ENCODE data around the gene NTN5.

Gene NTN5

DNA sequence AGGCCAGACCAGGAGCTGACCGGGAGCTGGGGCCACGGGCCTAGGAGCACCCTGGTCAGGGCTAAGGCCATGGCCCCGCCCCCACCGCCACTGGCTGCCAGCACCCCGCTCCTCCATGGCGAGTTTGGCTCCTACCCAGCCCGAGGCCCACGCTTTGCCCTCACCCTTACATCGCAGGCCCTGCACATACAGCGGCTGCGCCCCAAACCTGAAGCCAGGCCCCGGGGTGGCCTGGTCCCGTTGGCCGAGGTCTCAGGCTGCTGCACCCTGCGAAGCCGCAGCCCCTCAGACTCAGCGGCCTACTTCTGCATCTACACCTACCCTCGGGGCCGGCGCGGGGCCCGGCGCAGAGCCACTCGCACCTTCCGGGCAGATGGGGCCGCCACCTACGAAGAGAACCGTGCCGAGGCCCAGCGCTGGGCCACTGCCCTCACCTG is 46.9 kb downstream of the NTN5 start:
- FAIRE-seq, result no peak
- no peak for DNase-seq (ENCODE audit: insufficient read length, low spot score)
- TF ChIP-seq TAF1 (IDR thresholded peaks at IDR 0.05; ENCODE audit: low read depth, low read length), result no peak
- TF ChIP-seq SPI1 (IDR thresholded peaks at IDR 0.05; ENCODE audit: low read depth, low read length), result no peak
- TF ChIP-seq POLR2AphosphoS5 (IDR thresholded peaks at IDR 0.05; ENCODE audit: low read depth, low read length), result no peak
- no peak for TF ChIP-seq POLR2A (IDR thresholded peaks at IDR 0.05; ENCODE audit: low read depth, low read length)
- TF ChIP-seq PAX5 (IDR thresholded peaks at IDR 0.05; ENCODE audit: insufficient read depth, low read length, severe bottlenecking), result no peak
- TF ChIP-seq POU2F2 (IDR thresholded peaks at IDR 0.05; ENCODE audit: low read depth, low read length), result no peak

DNA sequence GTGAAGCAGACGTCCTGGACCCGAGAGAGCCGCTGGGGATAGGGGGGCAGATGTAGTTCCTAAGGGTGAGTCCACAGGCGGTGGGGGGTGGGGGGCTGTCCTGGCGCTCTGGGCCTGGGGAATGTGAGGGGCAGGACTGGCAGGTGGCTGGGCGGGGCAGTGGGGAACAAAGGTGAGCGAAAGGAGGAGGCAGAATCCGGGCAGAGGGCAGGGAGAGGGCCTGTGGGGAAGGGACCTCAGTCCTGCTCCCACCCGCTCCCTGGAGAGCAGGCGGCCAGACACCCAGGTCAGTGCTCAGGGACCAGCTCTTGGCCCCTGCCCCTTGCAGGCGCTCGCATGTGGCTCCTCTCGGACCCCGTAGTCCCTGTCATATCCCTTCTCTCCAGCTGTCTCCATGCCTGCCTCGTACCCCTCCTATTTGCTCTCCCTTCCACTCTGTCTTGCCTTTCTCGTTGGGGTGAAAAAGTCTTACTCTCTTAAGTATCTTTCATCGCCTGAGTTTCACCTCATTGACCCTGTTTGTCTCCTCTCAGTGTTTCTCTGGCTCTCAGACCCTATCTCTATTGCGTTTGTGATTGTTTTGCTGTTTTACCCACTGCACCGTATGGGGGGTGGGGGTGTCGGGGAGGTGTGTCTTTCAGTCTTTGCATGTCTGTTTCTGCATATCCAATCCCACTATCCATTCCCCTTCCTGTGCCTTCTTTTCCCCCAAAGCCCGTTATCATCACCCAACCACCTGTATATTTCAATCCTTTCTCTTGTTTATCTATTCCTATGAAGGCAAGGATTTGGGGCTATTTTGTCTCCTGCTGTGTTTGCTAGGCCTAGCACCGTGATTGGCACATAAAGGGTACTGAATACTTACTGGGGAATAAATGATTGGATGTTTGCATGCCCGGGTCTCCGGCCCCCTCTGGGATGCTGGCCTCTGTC is 47.8 kb downstream of the NTN5 start:
- TF ChIP-seq TAF1 (IDR thresholded peaks at IDR 0.05; ENCODE audit: low read depth, low read length), result no peak
- no peak for TF ChIP-seq PAX5 (IDR thresholded peaks at IDR 0.05; ENCODE audit: insufficient read depth, low read length, severe bottlenecking)
- TF ChIP-seq POLR2A (IDR thresholded peaks at IDR 0.05; ENCODE audit: low read depth, low read length), result no peak
- TF ChIP-seq POU2F2 (IDR thresholded peaks at IDR 0.05; ENCODE audit: low read depth, low read length), result no peak
- TF ChIP-seq SPI1 (IDR thresholded peaks at IDR 0.05; ENCODE audit: low read depth, low read length), result no peak
- TF ChIP-seq POLR2AphosphoS5 (IDR thresholded peaks at IDR 0.05; ENCODE audit: low read depth, low read length), result no peak
- FAIRE-seq (no peak), DNase-seq (ENCODE audit: insufficient read length, low spot score) (no peak)

DNA sequence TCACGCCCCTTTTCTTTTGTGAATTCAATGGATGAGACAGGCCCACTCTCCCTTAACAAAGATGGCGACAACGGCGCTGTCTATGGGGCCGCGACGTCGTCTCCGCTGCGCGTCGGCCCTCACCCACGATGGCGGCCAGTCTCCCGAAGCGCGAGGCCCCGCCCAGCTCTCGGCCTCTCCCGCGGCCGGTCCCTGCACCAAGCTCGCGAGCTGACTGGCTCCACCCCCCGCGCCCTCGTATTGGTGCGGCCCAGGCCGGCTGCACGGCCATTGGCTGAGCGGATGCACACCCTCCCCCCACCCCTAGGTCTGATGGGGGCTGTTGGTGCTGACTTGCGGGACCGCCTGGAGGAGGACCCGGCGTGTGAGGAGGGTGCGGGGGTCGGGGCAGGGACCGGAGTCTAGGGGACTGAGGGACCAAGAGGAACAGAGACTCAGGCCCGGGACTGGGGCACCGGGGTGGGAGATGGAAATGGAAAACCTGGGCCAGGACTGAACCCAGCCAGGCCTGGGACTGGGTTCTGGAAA is 48.7 kb downstream of the NTN5 start:
- TF ChIP-seq PAX5 (IDR thresholded peaks at IDR 0.05; ENCODE audit: insufficient read depth, low read length, severe bottlenecking) (no peak), SPI1 (IDR thresholded peaks at IDR 0.05; ENCODE audit: low read depth, low read length) (no peak), POLR2AphosphoS5 (IDR thresholded peaks at IDR 0.05; ENCODE audit: low read depth, low read length) (peak; percentile 54; the same call in 1 of the 2 replicates), POU2F2 (IDR thresholded peaks at IDR 0.05; ENCODE audit: low read depth, low read length) (no peak), POLR2A (IDR thresholded peaks at IDR 0.05; ENCODE audit: low read depth, low read length) (peak; percentile 55; the same call in 1 of the 2 replicates), TAF1 (IDR thresholded peaks at IDR 0.05; ENCODE audit: low read depth, low read length) (no peak)
- DNase-seq (ENCODE audit: insufficient read length, low spot score) (peak; percentile 98), FAIRE-seq (peak; percentile 99)

DNA sequence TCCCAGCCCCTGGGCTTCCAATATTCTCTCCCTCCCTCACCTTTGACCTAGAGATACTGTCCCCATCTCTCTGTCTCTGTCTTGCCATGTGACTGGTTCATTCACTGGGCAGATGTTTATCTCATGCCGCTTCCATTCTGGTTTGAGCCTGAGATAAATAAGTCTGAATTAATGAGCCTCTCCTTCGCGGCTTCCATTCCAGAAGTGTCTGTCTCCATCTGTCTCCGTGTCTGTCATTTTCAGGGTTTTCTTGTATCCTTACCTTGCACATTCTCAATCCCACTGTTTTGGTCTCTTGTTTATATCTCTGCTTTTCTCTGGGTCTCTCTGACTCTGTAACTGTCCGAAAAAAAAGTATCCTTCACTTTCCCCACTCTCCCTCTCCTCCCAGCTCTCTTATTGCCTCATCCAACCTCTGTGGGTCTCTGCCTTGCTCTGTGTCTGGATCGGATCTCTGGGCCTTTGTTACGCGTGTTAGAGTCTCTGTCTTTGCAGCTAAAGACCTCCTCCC is 49.2 kb downstream of the NTN5 start:
- TF ChIP-seq POLR2A (IDR thresholded peaks at IDR 0.05; ENCODE audit: low read depth, low read length) (no peak), PAX5 (IDR thresholded peaks at IDR 0.05; ENCODE audit: insufficient read depth, low read length, severe bottlenecking) (no peak), TAF1 (IDR thresholded peaks at IDR 0.05; ENCODE audit: low read depth, low read length) (no peak), POU2F2 (IDR thresholded peaks at IDR 0.05; ENCODE audit: low read depth, low read length) (no peak), POLR2AphosphoS5 (IDR thresholded peaks at IDR 0.05; ENCODE audit: low read depth, low read length) (no peak), SPI1 (IDR thresholded peaks at IDR 0.05; ENCODE audit: low read depth, low read length) (no peak)
- no peak for DNase-seq (ENCODE audit: insufficient read length, low spot score)
- peak; percentile 28 for FAIRE-seq

DNA sequence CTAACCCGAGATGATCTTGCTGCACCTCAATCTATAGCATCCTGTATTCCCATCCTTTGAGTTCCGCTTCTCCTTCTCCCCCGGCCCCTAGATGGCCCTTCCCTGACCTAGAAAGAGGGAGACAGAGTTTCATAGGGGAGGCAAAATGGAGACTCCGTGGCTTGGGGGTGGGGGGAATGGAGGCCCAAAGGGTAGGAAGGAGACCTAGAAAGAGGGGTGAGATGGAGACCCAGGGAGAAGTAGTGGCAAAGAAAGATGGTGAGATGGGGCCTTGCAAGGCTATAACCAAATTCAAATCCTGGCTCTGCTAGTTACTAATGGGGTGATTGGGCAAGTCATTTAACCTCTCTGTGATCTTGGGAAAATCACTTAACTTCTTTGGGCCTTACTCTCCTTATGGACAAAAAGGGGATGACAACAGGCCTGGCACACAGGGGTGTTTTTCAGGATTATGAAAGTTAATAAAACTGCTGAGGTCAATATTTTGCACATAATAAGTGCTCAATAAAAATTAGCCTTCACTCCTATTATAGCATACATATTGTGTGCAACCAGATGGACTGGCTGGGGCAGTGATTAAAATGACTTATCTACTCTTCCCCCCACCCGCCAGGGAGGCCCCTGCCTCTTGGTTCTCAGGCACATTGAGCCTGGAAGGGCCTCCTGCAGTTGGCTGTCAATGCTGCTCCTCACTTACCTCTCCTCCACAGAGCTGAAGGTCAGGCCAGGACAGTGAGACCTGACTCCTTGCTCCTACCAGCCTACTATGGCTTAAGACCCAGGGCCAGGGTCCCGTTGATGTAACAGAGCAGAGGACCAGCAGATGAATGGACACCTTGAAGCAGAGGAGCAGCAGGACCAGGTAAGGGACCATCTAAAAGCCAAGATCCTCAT is 52.9 kb downstream of the NTN5 start:
- TF ChIP-seq POLR2A (IDR thresholded peaks at IDR 0.05; ENCODE audit: low read depth, low read length), result no peak
- 0 out of 2 replicates have a peak, but pooled peaks have one; percentile 18 for TF ChIP-seq TAF1 (IDR thresholded peaks at IDR 0.05; ENCODE audit: low read depth, low read length)
- TF ChIP-seq POLR2AphosphoS5 (IDR thresholded peaks at IDR 0.05; ENCODE audit: low read depth, low read length), result no peak
- no peak for DNase-seq (ENCODE audit: insufficient read length, low spot score)
- peak; percentile 28 for FAIRE-seq

DNA sequence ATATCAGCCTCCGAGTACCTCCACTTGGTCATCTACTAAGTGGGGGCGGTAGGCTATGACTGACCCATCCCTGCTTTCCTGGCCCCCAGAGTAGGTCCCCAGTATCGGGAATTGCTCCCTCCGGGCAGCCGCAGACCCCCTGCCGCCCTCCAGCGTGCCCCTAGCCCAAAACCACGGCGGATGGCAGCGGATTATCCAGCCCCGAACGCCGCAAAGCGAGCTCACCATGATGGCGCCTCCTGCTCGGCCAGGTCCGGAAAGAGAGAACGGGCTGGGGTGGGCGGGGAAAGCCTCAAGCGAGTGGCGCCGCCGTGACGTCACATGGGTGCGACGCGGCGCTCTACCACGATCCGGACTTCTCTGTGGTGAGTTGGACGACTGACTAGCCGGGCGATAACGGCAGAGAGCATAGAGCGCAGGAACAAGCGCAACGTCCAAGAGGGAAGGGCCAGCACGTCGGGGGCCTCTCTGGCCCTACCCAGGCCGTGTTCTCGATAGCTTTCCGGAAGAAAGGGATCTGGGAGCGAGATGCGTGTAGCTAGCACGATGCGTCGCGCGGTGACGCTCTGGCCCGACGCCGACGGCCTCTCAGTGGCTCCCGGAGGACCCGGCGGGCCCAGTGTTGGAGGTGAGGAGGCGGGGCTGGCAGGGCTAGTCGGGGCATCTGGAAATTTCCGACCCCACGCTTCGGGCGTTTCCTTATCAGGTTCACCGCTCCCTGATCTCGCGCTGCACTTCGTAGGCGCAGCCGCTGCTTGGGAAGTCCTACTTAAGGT is 53.7 kb downstream of the NTN5 start, which contains the start of the genes RPL18 and SPHK2:
RPL18 (minus strand) TSS at position 263 of the 776 bp plus-strand sequence; CDS start at position 228, 35 bp downstream.
SPHK2 (plus strand) TSS at position 591 of the 776 bp plus-strand sequence. CDS start 1,009 bp downstream, outside the sequence.
- peak; percentile 99 for FAIRE-seq
- TF ChIP-seq PAX5 (IDR thresholded peaks at IDR 0.05; ENCODE audit: insufficient read depth, low read length, severe bottlenecking) (no peak), POU2F2 (IDR thresholded peaks at IDR 0.05; ENCODE audit: low read depth, low read length) (peak; percentile 79), POLR2A (IDR thresholded peaks at IDR 0.05; ENCODE audit: low read depth, low read length) (peak; percentile 98), TAF1 (IDR thresholded peaks at IDR 0.05; ENCODE audit: low read depth, low read length) (peak; percentile 96), SPI1 (IDR thresholded peaks at IDR 0.05; ENCODE audit: low read depth, low read length) (peak; percentile 40), POLR2AphosphoS5 (IDR thresholded peaks at IDR 0.05; ENCODE audit: low read depth, low read length) (peak; percentile 96)
- DNase-seq (ENCODE audit: insufficient read length, low spot score), result peak; percentile 97

DNA sequence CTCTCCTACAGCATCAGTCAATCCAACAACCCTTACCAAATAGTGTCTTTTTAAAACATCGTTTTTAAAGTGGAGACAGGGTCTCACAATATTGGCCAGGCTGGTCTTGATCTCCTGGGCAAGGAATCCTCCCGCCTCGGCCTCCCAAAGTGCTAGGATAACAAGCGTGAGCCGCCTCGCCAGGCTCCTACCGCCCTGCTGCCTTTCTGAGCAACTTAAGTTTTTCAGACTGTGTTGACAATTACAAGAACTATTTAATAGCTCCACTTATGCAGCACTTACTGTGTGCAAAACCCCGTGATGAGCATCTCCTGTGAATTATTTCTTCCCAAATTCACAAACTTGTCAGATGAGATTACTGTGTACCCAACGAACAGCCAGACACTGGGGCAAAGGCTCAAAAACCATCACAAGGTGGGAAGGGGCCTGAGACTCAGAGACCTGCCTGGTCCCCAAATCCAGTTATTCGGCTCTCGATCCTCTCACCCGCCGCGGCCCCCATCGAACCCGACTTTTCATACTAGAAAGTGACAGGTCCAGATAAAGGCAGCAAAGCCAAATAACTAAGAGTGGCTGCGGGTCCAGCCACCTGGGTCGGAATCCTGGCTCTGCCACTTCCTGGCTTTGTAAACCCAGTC is 54.4 kb downstream of the NTN5 start:
- TF ChIP-seq SPI1 (IDR thresholded peaks at IDR 0.05; ENCODE audit: low read depth, low read length) (no peak), PAX5 (IDR thresholded peaks at IDR 0.05; ENCODE audit: insufficient read depth, low read length, severe bottlenecking) (no peak), POLR2A (IDR thresholded peaks at IDR 0.05; ENCODE audit: low read depth, low read length) (no peak), TAF1 (IDR thresholded peaks at IDR 0.05; ENCODE audit: low read depth, low read length) (no peak)
- FAIRE-seq (no peak), DNase-seq (ENCODE audit: insufficient read length, low spot score) (no peak)

Data from GM12891 (cell line).